PC-9 (cell line): ENCODE data around the gene ROBO2. TPM values are rescaled to one million over a fixed set of nuclear protein-coding genes. Genes with fewer than 3 reads are reported as not detected.

Source experiments
- BruUV-seq: library from RNA; stranded (reverse); fragments of 400-500 nt; replicated peaks from 2 replicates; lab custom pipeline; 2021; lab: Mats Ljungman, UMichigan
- CTCF ChIA-PET: fragments of 300-600 bp; sonication (Branson Sonifier 250); formaldehyde crosslinking; loops from one replicate; lab custom pipeline; 2022; ENCODE audit warnings: antibody characterized with exemption; lab: Charles Lee
- POLR2A ChIA-PET: fragments of 300-600 bp; sonication (Branson Sonifier 250); formaldehyde crosslinking; loops from one replicate; lab custom pipeline; 2022; ENCODE audit warnings: antibody characterized with exemption; ENCODE audit not compliant: unreplicated experiment; lab: Charles Lee
- DNase-seq, 2 experiments: peaks; one replicate each; pipeline versions ENCODE4 v3.0.0 to v3.0.0-alpha.2; 2015 to 2022; ENCODE audit warnings: mixed read lengths in 1 of 2
- H2AFZ ChIP-seq: fragments of 200-600 bp; sonication (generic); 2 replicates; pipeline ENCODE4 v1.8.1; 2017; ENCODE audit warnings: antibody characterized with exemption
- H3F3A ChIP-seq: fragments of 200-600 bp; sonication (generic); 2 replicates; pipeline ENCODE4 v1.8.1; 2017; ENCODE audit warnings: antibody characterized with exemption, mild to moderate bottlenecking, low read depth; ENCODE audit not compliant: insufficient read depth
- H3K27ac ChIP-seq: fragments of 200-600 bp; sonication (generic); 2 replicates; pipeline ENCODE4 v1.6.1; 2016; ENCODE audit warnings: mixed run types
- H3K27me3 ChIP-seq: fragments of 200-600 bp; sonication (generic); 2 replicates; pipeline ENCODE4 v1.6.1; 2016; ENCODE audit warnings: low read depth, mixed run types; ENCODE audit not compliant: insufficient read depth
- H3K36me3 ChIP-seq: fragments of 200-600 bp; sonication (generic); 2 replicates; pipeline ENCODE4 v1.6.1; 2016; ENCODE audit warnings: low read depth, mixed run types
- H3K4me1 ChIP-seq: fragments of 200-600 bp; sonication (generic); replicated peaks from 2 replicates; pipeline ENCODE4 v1.6.1; 2016; ENCODE audit warnings: mixed run types; ENCODE audit not compliant: insufficient read depth
- H3K4me2 ChIP-seq: fragments of 200-600 bp; sonication (generic); 2 replicates; pipeline ENCODE4 v1.6.1; 2017; ENCODE audit warnings: mixed run types
- H3K4me3 ChIP-seq: fragments of 200-600 bp; sonication (generic); 2 replicates; pipeline ENCODE4 v1.6.1; 2016; ENCODE audit warnings: mixed run types
- H3K79me2 ChIP-seq: fragments of 200-600 bp; sonication (generic); 2 replicates; pipeline ENCODE4 v1.6.1; 2017; ENCODE audit warnings: low read depth, mixed run types
- H3K9me2 ChIP-seq: fragments of 200-600 bp; sonication (generic); 2 replicates; pipeline ENCODE4 v1.8.1; 2017; ENCODE audit warnings: mild to moderate bottlenecking; ENCODE audit not compliant: insufficient read depth
- H3K9me3 ChIP-seq: fragments of 200-600 bp; sonication (generic); 2 replicates; pipeline ENCODE4 v1.8.1; 2016; ENCODE audit warnings: low read depth; ENCODE audit not compliant: insufficient read depth
- H4K20me1 ChIP-seq: fragments of 200-600 bp; sonication (generic); 2 replicates; pipeline ENCODE4 v1.8.1; 2017; ENCODE audit not compliant: insufficient read depth
- CTCF ChIP-seq: fragments of 200-600 bp; sonication (generic); conservative IDR thresholded peaks from 2 replicates; pipeline ENCODE4 v1.6.1; 2017; ENCODE audit warnings: mixed run types, antibody characterized with exemption, mild to moderate bottlenecking, moderate library complexity
- EZH2 ChIP-seq: fragments of 200-600 bp; sonication (generic); IDR thresholded peaks from 2 replicates; pipeline ENCODE4 v1.8.0; 2017; ENCODE audit warnings: antibody characterized with exemption, low read depth
- intact Hi-C: fragments of 100-400 bp; cut with micrococcal nuclease; formaldehyde crosslinking; loops from one replicate; pipeline ENCODE4 v1.10.0; 2022; ENCODE audit not compliant: unreplicated experiment
- total RNA-seq: library from RNA; stranded (reverse); gene quantifications from 2 replicates; pipeline ENCODE4 v1.2.3, GENCODE V29; 2021

ROBO2 gene
- total RNA-seq, 1 experiment from 2014 or later, result 0.39 TPM

GRCh38 chr3:77296527-77296926, 256.6 kb downstream of the ROBO2 start:
- Histone ChIP-seq H3F3A (no peaks in the 10 kb centered on the region), H3K4me3 (no peak overlapping the region), H3K4me2 (no peak overlapping the region), H4K20me1 (no peaks in the 10 kb centered on the region), H2AFZ (no peak overlapping the region), H3K4me1 (no peaks in the 10 kb centered on the region), H3K36me3 (no peaks in the 10 kb centered on the region), H3K9me3 (no peaks in the 10 kb centered on the region), H3K27me3 (no peaks in the 10 kb centered on the region), H3K79me2 (no peaks in the 10 kb centered on the region), H3K27ac (no peak overlapping the region), H3K9me2 (no peaks in the 10 kb centered on the region)
- TF ChIP-seq EZH2, result no peak
- TF ChIP-seq CTCF, result no peak
- DNase-seq, result no peak
- no TSS peak for BruUV-seq
- CTCF ChIA-PET, result no interaction called here
- POLR2A ChIA-PET, result no interaction called here
- intact Hi-C loops, result no loop called here

GRCh38 chr3:77298417-77298816, 258.5 kb downstream of the ROBO2 start:
- H3K79me2 ChIP-seq, result no peaks in the 10 kb centered on the region
- no peaks in the 10 kb centered on the region for H3K27me3 ChIP-seq
- no peaks in the 10 kb centered on the region for H3F3A ChIP-seq
- H3K4me3 ChIP-seq, result no peak overlapping the region
- H3K9me3 ChIP-seq, result no peaks in the 10 kb centered on the region
- no peaks in the 10 kb centered on the region for H3K36me3 ChIP-seq
- ChIA-PET POLR2A (no interaction called here), CTCF (no interaction called here)
- intact Hi-C loops, result no loop called here
- no peaks in the 10 kb centered on the region for H3K4me1 ChIP-seq
- TF ChIP-seq EZH2, result no peak
- no peak for TF ChIP-seq CTCF
- no peak for DNase-seq
- H2AFZ ChIP-seq, result no peak overlapping the region
- no peak overlapping the region for H3K27ac ChIP-seq
- no TSS peak for BruUV-seq
- no peak overlapping the region for H3K4me2 ChIP-seq
- H3K9me2 ChIP-seq, result no peaks in the 10 kb centered on the region
- no peaks in the 10 kb centered on the region for H4K20me1 ChIP-seq

- CTCF ChIA-PET, result no interaction called here
- no peak for DNase-seq
- Histone ChIP-seq H2AFZ (no peak overlapping the region), H3K9me2 (no peaks in the 10 kb centered on the region), H3K4me2 (no peak overlapping the region), H3K27me3 (no peaks in the 10 kb centered on the region), H3K27ac (no peak overlapping the region), H3K79me2 (no peaks in the 10 kb centered on the region), H3K36me3 (no peaks in the 10 kb centered on the region), H3K4me3 (no peak overlapping the region), H3K9me3 (no peaks in the 10 kb centered on the region), H4K20me1 (no peaks in the 10 kb centered on the region), H3K4me1 (no peaks in the 10 kb centered on the region), H3F3A (no peaks in the 10 kb centered on the region)
- no TSS peak for BruUV-seq
- POLR2A ChIA-PET, result no interaction called here
- intact Hi-C loops, result no loop called here
- TF ChIP-seq EZH2, result no peak
- no peak for TF ChIP-seq CTCF
Measured at GRCh38 chr3:77303955-77304699, 264.2 kb downstream of the ROBO2 start.
